Pulmonary artery endothelial cell (primary cell): ENCODE data around the gene SDK2. TPM values are rescaled to one million over a fixed set of nuclear protein-coding genes. Genes with fewer than 3 reads are reported as not detected.
"Not testable (repeated sequence)": the region's sequence is repeated elsewhere in the genome, so short reads cannot be mapped to it uniquely, and the experiment has no call there.

Source experiments
- DNase-seq: peaks from one replicate; pipeline ENCODE4 v3.0.0-alpha.2; 2011; ENCODE audit warnings: low read depth, low spot score
- total RNA-seq: library from RNA; depleted of rRNA; stranded (reverse); fragments of >200 nt; gene quantifications from 2 replicates; pipeline ENCODE4 v1.2.3, GENCODE V29; 2014

The SDK2 gene
- total RNA-seq, 1 donor from 2014 or later: under 0.01 TPM

DNA sequence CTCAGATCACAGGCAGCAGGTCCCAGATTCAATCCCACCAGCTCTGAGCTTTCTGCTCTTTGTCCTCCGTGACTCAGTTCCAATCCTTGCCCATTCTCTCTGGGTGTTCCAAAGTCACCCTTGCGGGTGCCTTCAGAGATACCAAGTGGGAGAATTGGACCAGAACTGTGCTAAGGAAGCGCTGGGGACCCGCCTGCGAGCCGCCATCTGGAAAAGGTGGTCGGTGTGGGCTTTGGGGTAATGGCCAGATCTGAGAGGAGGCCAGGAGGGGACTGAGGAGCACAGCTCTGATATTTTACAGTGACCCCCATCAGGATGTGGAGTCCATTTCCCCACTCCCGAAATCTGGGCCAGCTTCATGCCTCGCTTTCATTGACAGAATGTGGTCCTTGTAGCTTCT lies 152.6 kb downstream of the SDK2 start:
- no peak for DNase-seq

DNA sequence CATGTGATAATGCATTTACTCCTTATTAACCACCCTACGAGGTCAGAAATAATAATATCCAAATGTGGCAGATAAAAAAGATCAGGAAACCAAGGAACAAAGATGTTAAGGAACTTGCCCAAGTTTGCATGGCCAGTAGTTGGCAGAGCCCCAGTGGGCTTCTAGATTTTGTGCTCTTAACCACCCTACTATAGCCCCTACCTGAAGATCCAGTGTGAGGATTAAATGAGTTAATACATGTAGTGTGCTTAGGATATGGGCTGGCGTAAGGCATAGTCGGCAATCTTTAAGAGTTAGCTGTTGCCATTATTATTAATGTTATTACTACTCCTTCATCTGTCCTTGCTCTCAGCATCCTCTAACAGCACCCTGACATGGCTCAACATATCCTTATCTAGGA lies 153.4 kb downstream of the SDK2 start:
- no peak for DNase-seq

DNA sequence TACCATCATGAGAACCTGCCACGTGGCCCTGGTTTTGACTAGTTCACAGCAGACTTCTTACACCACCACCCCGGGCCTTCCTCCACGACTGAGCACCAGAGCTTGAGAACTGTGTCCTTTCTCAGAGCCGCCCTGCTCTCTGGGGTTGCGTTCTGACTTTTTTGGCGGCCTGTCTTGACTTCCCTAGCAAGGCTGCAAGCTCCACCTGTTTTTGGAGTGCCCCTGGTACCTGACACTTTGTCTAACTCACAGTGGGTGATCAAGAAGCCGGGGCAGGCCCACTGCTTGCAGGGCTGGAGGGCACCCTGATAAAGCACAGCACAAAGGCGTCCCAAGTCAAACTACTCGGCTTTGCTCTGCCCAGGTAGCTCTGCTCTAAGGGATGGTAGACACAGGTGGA lies 154.3 kb downstream of the SDK2 start:
- DNase-seq: no peak

DNA sequence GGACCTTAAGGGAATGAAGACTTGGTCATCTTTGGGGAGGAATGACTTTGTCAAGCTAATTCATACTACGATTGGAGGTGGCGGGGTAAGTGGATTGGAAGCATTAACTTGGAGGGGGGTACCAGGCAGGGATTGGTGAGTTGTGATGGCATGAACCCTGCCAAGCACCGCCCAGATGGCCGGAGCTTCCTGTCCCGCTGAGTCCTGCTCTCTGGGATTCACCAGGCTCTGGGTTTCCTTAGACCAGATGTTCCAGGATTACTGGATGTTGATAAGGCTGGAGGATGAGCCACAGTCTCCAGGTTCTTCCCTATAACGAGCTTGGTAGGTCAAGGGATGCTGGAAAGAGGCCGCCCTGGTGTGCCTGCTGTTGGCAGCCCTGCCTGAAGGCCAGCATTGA lies 154.9 kb downstream of the SDK2 start:
- no peak for DNase-seq

DNA sequence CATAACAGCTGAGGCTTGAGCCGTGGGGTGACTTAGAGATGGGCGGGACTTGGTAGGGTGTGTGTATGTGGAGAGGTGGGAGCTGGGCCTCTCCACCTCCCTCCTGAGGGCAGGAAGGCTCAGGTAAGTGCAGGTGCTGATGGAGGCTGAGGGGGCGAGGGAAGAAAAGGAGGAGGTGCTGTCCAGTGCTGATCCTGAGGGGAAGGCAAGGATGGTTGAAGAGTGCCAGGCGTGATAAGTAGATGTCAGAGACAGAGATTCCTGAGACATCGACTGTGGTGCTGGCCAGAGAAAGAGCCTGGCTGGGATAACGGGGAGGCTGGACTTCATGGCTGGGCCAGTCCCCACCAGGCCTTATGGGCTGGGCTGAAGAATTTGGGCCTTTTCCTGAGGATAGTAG lies 159.1 kb downstream of the SDK2 start:
- no peak for DNase-seq

DNA sequence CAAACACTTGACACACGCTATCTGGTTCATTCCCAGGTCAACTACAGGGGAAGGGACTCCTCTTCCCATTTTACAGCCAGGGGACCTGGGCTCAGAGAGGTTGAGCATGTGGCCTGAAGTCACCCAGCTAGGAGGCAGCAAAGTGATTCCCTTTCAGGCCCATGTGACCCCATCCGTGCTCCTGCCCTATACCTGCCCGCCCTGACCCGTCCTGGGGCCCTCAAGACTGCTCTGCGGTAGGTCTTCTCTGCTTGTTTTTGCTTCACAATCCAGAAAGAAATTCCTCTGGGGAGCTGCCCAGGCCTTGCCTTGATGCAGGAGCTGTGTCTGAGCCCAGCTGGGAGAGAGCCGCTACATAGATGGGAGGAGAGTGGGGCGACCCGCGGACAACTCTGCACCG lies 161.4 kb downstream of the SDK2 start:
- DNase-seq: no peak

DNA sequence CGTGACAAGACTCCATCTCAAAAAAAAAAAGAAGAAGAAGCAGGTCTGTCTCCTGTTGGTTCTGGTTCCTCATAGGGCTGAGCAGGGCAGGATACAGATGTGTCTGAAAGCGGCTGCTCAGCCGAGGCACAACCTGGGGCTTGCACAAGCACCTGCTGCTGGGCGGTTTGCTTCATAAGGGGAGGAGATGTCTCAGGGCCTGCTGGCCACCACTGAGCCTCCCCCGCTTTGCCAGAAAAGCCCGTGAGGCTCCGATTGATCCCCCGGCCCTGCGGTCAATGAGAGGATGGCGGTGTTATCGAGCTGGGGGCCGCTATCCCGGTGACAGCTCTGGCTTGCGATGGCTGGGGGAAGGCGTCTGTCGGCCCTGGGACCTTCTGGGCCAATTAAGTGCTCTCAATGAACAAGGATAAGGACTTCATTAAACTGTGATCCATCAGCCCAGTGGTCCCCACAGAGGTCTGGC lies 162.0 kb downstream of the SDK2 start:
- DNase-seq: no peak

DNA sequence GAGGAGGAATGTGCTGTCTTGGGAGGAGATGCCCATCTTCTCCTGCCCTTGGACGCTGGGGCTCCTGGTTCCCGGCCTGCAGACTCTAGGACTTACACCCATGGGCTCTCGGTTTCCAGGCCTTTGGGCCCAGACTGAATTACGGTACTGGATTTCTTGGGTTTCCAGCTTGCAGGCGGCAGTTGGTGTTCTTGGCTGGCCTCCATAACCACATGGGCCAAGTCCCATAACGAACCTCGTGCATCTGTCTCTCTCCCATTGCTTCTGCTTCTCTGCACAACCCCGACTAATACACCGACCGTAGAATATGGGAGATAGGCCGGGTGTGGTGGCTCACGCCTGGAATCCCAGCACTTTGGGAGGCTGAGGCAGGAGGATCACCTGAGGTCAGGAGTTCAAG lies 162.6 kb downstream of the SDK2 start:
- no peak for DNase-seq

DNA sequence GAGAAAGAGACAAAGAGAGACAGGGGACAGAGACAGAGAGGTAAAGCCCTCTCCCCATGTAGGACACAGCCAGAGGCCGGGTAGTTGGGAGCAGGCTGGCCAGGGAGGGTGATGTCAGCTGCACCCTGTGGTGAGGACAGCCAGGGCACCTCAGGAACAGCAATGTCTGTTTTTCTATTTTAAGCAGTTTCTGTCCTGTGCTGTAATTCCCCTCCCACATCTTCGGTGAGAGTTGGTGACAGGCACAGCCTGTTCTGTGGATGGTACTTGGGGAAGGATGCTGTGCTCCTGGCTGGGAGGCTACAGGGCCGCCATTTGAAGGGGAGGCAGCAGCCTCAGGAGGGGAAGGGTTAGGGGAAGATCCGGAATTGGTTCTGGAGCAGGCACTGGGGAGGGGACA lies 163.5 kb downstream of the SDK2 start:
- DNase-seq: no peak

DNA sequence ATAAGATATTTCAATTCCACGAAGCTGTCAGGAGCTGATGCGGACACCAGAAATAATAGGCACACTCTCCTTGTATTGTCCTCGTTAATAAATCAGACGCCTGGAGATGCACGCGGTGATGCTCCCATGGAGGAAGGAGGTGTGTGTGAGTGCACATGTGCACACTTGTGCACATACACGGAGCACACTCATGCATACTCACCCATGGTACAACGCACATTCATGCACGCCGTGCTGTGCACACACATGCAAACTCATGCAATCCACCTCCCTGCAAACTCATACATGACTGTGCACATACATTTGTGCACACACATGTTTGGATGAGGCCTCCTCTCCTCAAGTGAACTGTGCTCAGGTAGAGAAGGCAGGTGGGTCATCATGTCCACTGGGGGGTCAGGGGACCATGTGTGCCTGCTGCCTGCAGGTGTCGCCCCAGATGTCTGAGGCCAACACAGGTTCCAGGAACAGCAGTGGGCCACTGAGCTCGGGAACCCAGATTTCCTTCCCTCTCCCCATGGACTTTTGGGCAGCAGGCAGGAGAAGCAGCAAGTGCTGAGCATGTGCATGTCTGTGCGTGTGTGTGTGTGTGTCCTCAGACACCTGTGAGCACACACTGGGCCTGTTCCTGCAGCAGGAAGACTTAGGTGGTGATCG lies 165.3 kb downstream of the SDK2 start:
- DNase-seq: no peak

DNA sequence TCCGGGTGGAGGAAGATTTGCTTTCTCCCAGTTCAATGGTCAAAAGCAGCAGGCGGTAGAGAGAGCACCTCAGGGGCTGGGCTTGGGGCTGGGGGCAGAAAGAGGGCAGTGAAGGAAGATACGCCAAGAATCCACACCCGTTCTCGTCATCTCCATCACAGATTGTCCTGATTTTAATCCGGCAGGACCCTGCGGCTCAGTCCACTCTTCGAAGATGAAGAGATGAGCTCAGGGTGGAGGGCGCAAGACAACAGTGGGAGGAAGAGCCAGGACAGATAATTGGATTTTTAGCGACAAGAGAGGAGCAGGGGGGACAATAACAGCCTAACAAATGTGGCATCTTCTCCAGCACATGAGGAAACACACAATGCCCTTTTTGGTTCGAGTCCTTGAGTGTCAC lies 165.9 kb downstream of the SDK2 start:
- no peak for DNase-seq

DNA sequence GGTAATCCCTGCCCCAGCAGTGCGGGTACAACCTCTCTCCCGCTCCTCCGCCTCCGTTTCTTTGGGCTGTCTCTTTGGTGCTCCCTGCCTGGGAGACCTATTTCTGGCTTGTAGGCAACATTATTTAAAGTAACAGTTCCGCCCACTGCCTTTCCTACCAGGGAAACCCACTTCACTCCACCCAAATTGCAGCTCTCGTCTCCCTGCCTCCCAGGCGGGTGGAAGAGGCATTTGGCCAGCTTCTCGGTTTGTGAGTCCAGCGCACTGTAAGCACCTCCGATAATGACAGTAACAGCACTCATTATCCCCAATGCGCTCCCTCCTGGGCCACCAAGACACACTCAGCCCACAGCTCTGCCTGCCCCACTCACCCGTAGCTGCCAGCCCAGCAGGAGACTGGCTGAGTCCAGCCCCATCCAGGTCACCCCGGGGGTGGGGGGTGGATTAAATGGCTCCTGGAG lies 167.3 kb downstream of the SDK2 start:
- DNase-seq: no peak

DNA sequence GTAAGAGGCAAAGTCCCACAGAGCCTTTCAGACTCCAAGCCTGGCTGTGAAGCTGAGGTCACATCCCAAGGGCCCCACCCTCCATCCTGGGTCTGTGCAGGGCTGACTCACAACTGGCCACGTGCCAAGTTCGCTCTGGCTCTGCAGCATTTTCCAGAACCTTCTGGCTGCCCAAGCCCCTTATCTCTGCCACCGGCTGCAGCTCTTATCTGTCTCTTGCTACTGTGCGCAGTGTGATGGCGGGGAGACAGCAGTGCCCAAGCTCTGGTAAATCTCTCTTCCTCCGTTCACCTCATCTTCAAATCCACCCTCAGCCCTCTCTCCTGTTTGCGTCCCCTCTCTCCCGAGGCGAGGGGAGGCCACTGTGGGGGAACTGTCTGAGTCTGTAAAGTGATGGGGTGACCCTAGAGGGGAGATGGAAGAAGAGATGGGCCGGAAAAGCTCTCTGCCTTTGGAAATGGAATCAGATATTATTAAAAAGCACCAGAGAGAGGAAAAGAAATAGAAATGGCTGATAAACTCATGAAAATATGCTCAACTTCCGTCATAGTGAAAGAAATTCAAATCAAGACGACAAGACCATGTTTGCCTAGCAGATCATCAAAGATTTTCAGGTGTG lies 169.8 kb downstream of the SDK2 start:
- DNase-seq: peak; percentile 10

DNA sequence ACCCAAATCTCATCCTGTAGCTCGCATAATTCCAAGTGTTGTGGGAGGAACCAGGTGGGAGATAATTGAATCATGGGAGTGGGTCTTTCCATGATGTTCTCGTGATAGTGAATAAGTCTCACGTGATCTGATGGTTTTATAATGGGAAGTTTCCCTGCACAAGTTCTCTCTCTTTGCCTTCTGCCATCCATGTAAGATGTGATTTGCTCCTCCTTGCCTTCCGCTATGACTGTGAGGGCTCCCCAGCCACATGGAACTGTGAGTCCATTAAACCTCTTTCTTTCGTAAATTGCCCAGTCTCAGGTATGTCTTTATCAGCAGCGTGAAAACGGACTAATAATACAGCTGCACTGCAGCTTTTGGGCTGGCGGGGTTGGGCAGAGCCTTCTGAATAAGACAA lies 171.5 kb downstream of the SDK2 start:
- not testable (repeated sequence) for DNase-seq

DNA sequence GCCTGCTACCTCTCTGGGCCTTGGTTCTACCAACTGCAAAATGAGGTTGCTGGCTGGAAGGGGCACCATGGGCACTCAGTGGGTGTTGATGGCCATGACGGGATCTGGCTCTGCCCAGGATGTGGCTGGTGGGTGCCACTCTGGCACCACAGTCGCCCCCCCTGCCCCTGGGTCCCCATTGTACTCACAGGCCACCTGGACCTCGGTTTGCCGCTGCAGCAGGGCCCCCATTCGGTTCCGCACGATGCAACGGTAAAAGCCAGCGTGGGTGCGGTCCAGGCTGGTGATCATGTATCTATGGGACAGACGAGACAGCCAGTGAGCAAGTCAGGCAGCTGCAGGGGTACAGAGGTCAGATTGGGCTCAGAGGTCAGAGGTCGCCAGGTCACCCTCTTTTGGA lies 172.3 kb downstream of the SDK2 start:
- no peak for DNase-seq

DNA sequence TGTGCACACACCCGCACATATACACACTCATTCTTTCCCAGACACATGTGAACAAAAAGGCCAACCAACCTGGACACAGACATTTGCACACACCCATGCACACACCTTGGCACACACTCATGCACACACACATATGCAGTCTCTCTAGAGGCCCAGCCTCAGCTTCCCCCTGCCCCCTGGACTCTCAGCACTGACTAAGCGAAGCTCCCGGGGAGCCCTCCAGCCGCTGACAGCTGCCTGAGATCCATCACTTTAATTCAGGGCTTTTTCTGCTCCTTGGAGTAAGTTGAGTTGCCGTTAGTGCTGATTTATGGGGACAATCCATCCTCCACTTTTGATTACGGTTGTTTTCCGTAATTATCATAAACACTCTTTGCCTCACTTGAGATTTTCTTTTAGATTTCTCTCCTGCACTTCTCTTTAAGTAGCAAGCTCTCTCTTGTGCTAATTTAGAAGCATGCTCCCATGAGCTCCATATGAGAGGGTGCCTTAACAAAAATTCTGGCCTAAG lies 173.9 kb downstream of the SDK2 start:
- no peak for DNase-seq

DNA sequence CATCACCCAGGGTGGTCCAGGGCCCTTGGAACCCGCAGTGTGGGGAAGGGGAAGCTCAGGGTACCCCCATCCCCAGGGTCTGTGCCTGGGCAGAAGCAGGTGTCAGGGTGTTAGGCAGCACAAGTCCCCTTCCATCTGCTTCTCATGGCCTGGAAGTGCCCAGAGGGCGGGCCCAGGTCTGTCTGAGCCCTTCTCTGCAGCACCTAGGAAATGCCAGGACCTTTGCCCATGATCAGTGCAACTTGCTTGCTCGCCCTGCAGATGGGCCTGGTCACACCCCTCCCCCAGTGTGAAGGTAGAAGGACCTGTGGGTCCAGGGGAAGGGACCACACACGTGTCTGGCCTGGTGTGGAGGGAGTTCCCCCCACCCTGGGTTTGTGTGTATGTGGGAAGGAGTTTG lies 174.9 kb downstream of the SDK2 start:
- DNase-seq: no peak

DNA sequence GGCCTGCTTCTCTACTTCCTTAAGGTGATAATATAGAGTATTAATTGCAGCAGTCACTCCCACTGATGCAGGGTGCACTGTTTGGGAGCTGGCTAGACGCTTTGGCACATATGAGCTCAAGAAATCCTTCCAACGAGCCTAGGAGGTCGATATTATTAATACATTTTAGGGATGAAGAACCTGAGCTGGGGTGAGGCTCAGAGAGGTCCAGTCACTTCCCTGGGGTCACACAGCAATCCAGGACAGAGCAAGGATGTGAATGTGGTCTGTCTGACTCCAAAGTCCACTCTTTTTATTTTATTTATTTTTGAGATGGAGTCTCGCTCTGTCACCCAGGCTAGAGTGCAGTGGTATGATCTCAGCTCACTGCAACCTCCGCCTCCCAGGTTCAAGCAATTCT lies 176.0 kb downstream of the SDK2 start:
- DNase-seq: no peak

DNA sequence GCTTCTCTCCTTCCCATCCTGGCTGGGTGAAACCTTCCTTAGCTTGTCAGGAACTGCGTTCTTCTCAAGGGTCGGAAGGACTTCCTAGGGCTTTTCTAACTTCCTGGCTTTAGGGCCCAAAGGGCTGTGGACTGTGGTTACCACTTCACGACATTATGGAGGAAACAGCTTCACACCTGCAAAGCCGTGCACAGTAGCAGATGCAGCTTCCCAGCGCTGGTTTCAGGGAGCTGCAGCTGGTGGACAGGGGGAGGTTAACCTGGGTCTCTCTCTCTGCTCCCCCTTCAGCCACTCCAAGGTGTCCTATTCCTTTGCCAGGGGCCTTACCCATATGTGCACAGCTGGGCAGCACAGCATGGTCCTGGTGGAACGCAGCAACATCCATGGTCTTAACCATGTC lies 176.6 kb downstream of the SDK2 start:
- DNase-seq: no peak

DNA sequence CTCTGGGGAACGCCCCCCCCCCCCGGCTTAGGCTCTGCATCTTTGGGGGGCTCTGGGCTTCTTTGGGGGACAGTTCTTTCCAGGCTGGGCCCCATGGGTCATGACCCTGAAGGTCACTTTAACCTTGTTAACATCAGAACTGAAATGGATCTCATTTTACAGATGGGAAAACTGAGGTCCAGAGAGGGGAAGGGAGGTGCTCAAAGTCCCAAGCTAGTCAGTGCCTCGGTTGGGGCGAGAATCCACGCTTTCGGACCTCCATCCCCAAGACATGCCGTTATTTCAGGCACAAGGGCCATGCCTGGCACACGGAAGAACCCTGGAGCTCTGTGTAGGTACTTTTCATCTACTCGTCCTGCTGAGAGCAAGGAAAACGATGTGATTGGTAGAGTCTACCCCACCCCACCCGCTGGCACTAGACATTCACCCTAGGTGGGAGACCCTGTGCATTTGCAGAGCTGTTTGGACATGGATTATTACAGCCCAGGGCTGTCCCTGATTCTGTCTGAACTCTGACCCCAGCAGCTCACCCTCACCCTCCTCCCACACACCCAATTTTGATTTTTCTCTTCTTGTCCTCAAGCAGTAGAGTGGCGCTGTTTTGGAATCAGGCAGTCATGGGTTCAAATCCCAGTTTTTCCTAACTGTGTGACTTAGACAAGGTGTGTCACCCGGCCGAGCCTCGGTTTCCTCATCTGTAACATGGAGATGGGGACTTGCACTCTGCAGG lies 177.4 kb downstream of the SDK2 start:
- no peak for DNase-seq

DNA sequence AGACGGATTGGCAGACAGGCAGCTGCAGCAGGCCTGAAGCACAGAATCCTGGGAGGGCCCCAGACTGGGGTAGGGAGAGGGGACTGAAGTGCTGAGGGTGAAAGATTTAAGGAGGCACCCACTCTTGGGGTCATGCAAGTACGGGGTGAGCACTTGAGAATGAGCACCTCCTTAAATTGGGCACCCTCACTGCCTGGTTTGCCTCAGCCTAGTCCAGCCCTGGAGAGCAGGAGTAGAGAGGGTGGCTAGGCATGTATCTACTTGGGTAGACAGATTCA lies 178.4 kb downstream of the SDK2 start:
- no peak for DNase-seq

DNA sequence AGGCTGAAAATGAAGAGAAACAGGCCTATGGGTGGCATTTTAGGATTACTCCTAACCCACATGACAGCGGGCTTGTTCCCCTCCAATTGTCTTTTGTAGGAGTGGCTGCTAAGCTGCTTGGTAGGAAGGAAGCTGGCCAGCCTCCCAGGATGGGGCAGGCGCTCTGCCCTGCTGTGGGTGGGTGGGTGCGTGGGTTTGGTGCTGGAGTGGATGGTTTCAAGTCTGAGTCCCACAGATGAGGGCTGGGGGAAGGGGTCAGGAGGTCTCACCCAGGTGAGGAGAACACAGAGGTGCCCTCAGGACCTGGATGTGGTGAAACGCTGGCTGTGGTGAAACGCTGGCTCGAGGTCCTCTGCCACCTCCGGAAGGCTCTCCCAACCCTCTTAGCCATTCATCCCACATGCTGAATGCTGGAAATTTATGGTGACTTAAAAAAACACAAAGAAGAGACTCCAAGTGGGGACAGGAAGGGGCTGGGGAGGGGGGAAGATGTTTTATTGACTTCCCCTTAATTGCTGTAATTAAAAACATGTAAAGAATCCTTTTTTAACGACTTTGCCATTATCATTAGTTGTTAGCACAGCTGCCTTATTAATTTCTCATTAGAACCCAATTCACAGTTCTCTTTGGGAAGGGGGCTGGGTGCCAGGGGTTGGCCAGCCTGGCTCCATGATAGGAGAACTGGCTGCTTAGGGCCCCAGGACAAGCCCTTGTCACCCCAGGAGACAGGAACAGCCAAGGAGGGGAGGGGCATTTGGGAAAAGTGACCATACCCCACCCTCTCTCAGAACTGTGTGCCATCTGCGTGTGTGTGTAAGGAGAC lies 178.9 kb downstream of the SDK2 start:
- no peak for DNase-seq
